Keratinocyte (primary cell): ENCODE data around the gene KRTAP5-3.

Source experiments
- CTCF ChIP-seq, 3 experiments: IDR thresholded peaks in 1 of 3; conservative IDR thresholded peaks in 1 of 3; optimal IDR thresholded peaks in 1 of 3; 2 replicates in 2 of 3; 3 replicates in 1 of 3; pipeline versions ENCODE3 to v1.5.1; 2011; ENCODE audit warnings: low read length in 3 of 3, mild to moderate bottlenecking in 3 of 3, moderate library complexity in 2 of 3, control low read depth in 1 of 3, inconsistent platforms in 1 of 3; ENCODE audit not compliant: insufficient read depth in 2 of 3; ENCODE audit errors: extremely low read depth in 1 of 3
- EZH2 ChIP-seq: IDR thresholded peaks from one replicate; pipeline ENCODE4 v1.6.1; 2012; ENCODE audit warnings: inconsistent platforms, mild to moderate bottlenecking, low read length, moderate library complexity

- no peak for TF ChIP-seq CTCF (optimal IDR thresholded peaks at IDR 0.05 in 1 of 3, IDR thresholded peaks at IDR 0.05 in 1 of 3, conservative IDR thresholded peaks at IDR 0.05 in 1 of 3; ENCODE audit: extremely low read depth in 1 of 3, insufficient read depth in 2 of 3, low read length in 3 of 3)
- peak; percentile 55 for TF ChIP-seq EZH2
These were observed 37.1 kb downstream of the KRTAP5-3 start for GRCh38 chr11:1570896-1571759.
